ENCODE measurements around the gene HHIP. TPM values are rescaled to one million over a fixed set of nuclear protein-coding genes. Genes with fewer than 3 reads are reported as not detected.

HHIP gene
- total RNA-seq, 1 donor from 2014 or later, result not detected

GRCh38 chr4:144656850-144657249 lies 10.9 kb downstream of the HHIP start:
- ATAC-seq, result no peak

- ATAC-seq, result no peak
Measured at GRCh38 chr4:144658015-144658567, 12.1 kb downstream of the HHIP start.

GRCh38 chr4:144658903-144659302 lies 12.9 kb downstream of the HHIP start:
- no peak for ATAC-seq

GRCh38 chr4:144659447-144659846 lies 13.5 kb downstream of the HHIP start:
- ATAC-seq, result no peak

GRCh38 chr4:144663834-144664475 lies 18.0 kb downstream of the HHIP start:
- no peak for ATAC-seq

- no peak for ATAC-seq
Measured at GRCh38 chr4:144666539-144667175, 20.7 kb downstream of the HHIP start.

- ATAC-seq, result no peak
Measured at GRCh38 chr4:144667500-144667899, 21.5 kb downstream of the HHIP start.

GRCh38 chr4:144670776-144671175 lies 24.8 kb downstream of the HHIP start:
- ATAC-seq, result no peak

GRCh38 chr4:144674711-144675110 lies 28.8 kb downstream of the HHIP start:
- no peak for ATAC-seq

GRCh38 chr4:144681806-144682205 lies 35.9 kb downstream of the HHIP start:
- no peak for ATAC-seq

GRCh38 chr4:144683516-144683915 lies 37.6 kb downstream of the HHIP start:
- no peak for ATAC-seq

GRCh38 chr4:144685911-144686310 lies 40.0 kb downstream of the HHIP start:
- ATAC-seq, result no peak

GRCh38 chr4:144686921-144687320 lies 41.0 kb downstream of the HHIP start:
- no peak for ATAC-seq

- ATAC-seq, result no peak
Measured at GRCh38 chr4:144687466-144687865, 41.5 kb downstream of the HHIP start.

GRCh38 chr4:144688035-144688569 lies 42.1 kb downstream of the HHIP start:
- no peak for ATAC-seq

- ATAC-seq, result no peak
Measured at GRCh38 chr4:144689125-144689524, 43.2 kb downstream of the HHIP start.

- ATAC-seq, result no peak
Measured at GRCh38 chr4:144695721-144696120, 49.8 kb downstream of the HHIP start.

GRCh38 chr4:144696376-144696775 lies 50.4 kb downstream of the HHIP start:
- ATAC-seq, result no peak

- no peak for ATAC-seq
Measured at GRCh38 chr4:144699565-144699964, 53.6 kb downstream of the HHIP start.

- no peak for ATAC-seq
Measured at GRCh38 chr4:144701683-144702233, 55.8 kb downstream of the HHIP start.

- ATAC-seq, result no peak
Measured at GRCh38 chr4:144703494-144703893, 57.5 kb downstream of the HHIP start.

- ATAC-seq, result no peak
Measured at GRCh38 chr4:144705601-144706590, 59.9 kb downstream of the HHIP start.
